DND-41 (cell line): Measurements from ENCODE around the gene SLC25A10.
A peak's percentile ranks its signal among the peaks of the same experiment; 100 is the strongest.

ENCODE experiments used
- ATAC-seq: fragments of 200-7000 bp; cut with Tn5 transposase; 3 replicates; pipeline ENCODE4 v1.9.1; 2021; ENCODE audit warnings: low read depth; ENCODE audit not compliant: insufficient read depth
- DNase-seq: peaks from one replicate; pipeline ENCODE4 v3.0.0-alpha.2; 2020
- H2AFZ ChIP-seq: 2 replicates; pipeline ENCODE4 v1.6.0; 2012; ENCODE audit warnings: low read depth, low read length
- H3K27ac ChIP-seq: 2 replicates; pipeline ENCODE4 v1.5.1; 2012; ENCODE audit warnings: low read length, inconsistent platforms
- H3K27me3 ChIP-seq: fragments of 200-600 bp; sonication (generic); 2 replicates; pipeline ENCODE4 v1.6.0; 2012; ENCODE audit warnings: low read length, mild to moderate bottlenecking, inconsistent platforms; ENCODE audit not compliant: insufficient read depth, poor library complexity
- H3K36me3 ChIP-seq: 2 replicates; pipeline ENCODE4 v1.5.1; 2012; ENCODE audit warnings: low read length, inconsistent platforms; ENCODE audit not compliant: insufficient read depth
- H3K4me1 ChIP-seq: 2 replicates; pipeline ENCODE4 v1.5.1; 2012; ENCODE audit warnings: mild to moderate bottlenecking, low read length; ENCODE audit not compliant: insufficient read depth
- H3K4me2 ChIP-seq: 2 replicates; pipeline ENCODE4 v1.6.0; 2012; ENCODE audit warnings: mild to moderate bottlenecking, moderate library complexity, low read length, inconsistent platforms; ENCODE audit not compliant: insufficient read depth
- H3K4me3 ChIP-seq, 2 experiments: fragments of 200-600 bp in 1 of 2; shearing (Covaris generic) in 1 of 2; 2 replicates each; pipeline ENCODE4 v1.5.1; 2012 to 2016; ENCODE audit warnings: inconsistent platforms in 2 of 2, low read length in 2 of 2, mild to moderate bottlenecking in 2 of 2, low read depth in 1 of 2, moderate library complexity in 1 of 2
- H3K79me2 ChIP-seq: 2 replicates; pipeline ENCODE4 v1.6.0; 2012; ENCODE audit warnings: low read length, inconsistent platforms; ENCODE audit not compliant: insufficient read depth
- H3K9ac ChIP-seq: 2 replicates; pipeline ENCODE4 v1.6.0; 2012; ENCODE audit warnings: low read depth, mild to moderate bottlenecking, inconsistent platforms, low read length, moderate library complexity
- H3K9me3 ChIP-seq: 2 replicates; pipeline ENCODE4 v1.5.1; 2012; ENCODE audit warnings: low read length, moderate library complexity, mild to moderate bottlenecking, inconsistent platforms; ENCODE audit not compliant: insufficient read depth, severe bottlenecking
- H4K20me1 ChIP-seq: 2 replicates; pipeline ENCODE4 v1.6.0; 2012; ENCODE audit warnings: low read length; ENCODE audit not compliant: insufficient read depth
- EZH2 ChIP-seq: IDR thresholded peaks from 3 replicates; pipeline ENCODE4 v1.6.1; 2012; ENCODE audit warnings: borderline replicate concordance, low read depth, mild to moderate bottlenecking, moderate library complexity, low read length, inconsistent platforms; ENCODE audit not compliant: severe bottlenecking
- TF ChIP-seq, protein P1 (sequence below): IDR thresholded peaks from 2 replicates; pipeline ENCODE4 v1.5.1; 2012; ENCODE audit warnings: borderline replicate concordance, low read length, moderate library complexity, mild to moderate bottlenecking; ENCODE audit not compliant: poor library complexity, severe bottlenecking; ENCODE audit errors: extremely low read depth

The SLC25A10 gene

DNA sequence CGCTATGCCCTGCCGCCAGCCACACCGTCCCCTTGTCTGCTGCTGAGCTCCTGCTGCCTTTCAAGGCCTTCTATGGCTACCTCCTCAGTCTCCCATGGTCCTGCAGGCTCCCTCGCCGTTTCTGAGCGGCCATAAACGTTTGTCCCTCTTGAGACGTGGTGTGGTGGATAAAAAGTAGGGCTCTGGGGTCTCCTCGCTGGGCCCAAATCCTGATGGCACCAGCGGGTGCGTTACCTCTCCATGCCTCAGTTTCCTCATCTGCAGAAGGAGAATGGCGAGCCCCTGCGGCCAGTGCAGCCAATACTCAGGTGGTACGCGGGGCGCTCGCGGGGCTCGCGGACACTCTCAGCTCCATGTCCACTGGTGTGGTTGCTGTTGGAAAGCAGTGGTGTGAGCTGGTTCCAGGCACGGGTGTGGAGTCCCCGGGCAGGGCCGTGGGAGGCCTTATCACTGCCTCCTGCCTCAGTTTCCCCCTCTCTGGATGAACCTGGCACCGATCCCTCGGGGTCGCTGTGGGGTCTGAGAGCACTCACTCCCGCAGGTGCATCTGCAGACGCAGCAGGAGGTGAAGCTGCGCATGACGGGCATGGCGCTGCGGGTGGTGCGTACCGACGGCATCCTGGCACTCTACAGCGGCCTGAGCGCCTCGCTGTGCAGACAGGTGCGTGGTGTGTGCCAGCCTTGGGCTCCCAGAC lies 2.5 kb downstream of the SLC25A10 start:
- Histone ChIP-seq H3K4me3 (peak overlapping the region in 1 of 2 experiments; percentile 96; a peak in 2 of 4 replicates), H3K27ac (no peak overlapping the region), H3K9ac (peak overlapping the region; percentile 93; the same call in 1 of the 2 replicates), H3K36me3 (peaks cover 33% of the 10 kb centered on the region), H3K4me2 (peak overlapping the region; percentile 99), H3K4me1 (peaks cover 44% of the 10 kb centered on the region), H3K79me2 (peaks cover 31% of the 10 kb centered on the region), H3K9me3 (no peaks in the 10 kb centered on the region), H2AFZ (no peak overlapping the region), H3K27me3 (no peaks in the 10 kb centered on the region), H4K20me1 (peaks cover 23% of the 10 kb centered on the region)
- no peak for DNase-seq
- no peak for TF ChIP-seq EZH2
- TF ChIP-seq, protein P1, sequence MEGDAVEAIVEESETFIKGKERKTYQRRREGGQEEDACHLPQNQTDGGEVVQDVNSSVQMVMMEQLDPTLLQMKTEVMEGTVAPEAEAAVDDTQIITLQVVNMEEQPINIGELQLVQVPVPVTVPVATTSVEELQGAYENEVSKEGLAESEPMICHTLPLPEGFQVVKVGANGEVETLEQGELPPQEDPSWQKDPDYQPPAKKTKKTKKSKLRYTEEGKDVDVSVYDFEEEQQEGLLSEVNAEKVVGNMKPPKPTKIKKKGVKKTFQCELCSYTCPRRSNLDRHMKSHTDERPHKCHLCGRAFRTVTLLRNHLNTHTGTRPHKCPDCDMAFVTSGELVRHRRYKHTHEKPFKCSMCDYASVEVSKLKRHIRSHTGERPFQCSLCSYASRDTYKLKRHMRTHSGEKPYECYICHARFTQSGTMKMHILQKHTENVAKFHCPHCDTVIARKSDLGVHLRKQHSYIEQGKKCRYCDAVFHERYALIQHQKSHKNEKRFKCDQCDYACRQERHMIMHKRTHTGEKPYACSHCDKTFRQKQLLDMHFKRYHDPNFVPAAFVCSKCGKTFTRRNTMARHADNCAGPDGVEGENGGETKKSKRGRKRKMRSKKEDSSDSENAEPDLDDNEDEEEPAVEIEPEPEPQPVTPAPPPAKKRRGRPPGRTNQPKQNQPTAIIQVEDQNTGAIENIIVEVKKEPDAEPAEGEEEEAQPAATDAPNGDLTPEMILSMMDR, result no peak
- no peak for ATAC-seq

DNA sequence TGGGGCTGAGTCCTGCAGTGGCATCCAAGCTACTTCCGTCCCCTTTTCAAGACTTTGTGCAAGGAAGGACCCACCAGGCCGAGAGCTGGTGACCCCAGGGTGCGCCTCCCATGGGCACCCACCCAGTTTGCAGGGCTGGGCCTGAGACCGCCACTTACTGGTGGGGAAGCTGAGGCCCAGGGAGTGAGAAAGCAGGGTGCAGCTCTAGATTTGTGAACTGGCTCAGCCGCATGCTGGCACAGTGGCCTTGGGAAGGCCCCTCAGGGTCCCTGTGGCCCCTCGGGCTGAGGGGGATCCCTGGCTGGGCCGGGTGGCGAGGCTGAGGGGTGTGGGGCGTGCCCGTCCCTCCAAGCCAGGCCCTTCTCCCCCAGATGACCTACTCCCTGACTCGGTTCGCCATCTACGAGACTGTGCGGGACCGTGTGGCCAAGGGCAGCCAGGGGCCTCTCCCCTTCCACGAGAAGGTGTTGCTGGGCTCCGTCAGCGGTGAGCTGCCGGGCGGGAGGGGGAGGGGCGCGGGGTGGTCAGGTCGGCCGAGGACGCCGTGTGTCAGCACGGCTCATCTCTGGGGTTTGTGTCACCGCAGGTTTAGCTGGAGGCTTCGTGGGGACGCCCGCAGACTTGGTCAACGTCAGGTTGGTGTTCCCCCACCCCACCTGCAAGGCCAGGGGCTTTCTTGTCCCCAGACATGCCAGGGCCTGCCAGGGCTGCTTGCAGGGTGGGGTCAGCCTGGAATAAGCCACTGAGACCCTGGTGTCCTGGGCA lies 3.2 kb downstream of the SLC25A10 start:
- Histone ChIP-seq H3K9ac (no peak overlapping the region), H3K27ac (no peak overlapping the region), H3K4me1 (peaks cover 44% of the 10 kb centered on the region), H3K79me2 (peaks cover 31% of the 10 kb centered on the region), H3K4me2 (peak overlapping the region; percentile 99), H3K4me3 (no peak overlapping the region), H4K20me1 (peaks cover 26% of the 10 kb centered on the region), H3K27me3 (no peaks in the 10 kb centered on the region), H3K9me3 (no peaks in the 10 kb centered on the region), H3K36me3 (peaks cover 37% of the 10 kb centered on the region), H2AFZ (no peak overlapping the region)
- ATAC-seq (no peak), DNase-seq (no peak)
- TF ChIP-seq, protein P1, result no peak
- TF ChIP-seq EZH2, result no peak

DNA sequence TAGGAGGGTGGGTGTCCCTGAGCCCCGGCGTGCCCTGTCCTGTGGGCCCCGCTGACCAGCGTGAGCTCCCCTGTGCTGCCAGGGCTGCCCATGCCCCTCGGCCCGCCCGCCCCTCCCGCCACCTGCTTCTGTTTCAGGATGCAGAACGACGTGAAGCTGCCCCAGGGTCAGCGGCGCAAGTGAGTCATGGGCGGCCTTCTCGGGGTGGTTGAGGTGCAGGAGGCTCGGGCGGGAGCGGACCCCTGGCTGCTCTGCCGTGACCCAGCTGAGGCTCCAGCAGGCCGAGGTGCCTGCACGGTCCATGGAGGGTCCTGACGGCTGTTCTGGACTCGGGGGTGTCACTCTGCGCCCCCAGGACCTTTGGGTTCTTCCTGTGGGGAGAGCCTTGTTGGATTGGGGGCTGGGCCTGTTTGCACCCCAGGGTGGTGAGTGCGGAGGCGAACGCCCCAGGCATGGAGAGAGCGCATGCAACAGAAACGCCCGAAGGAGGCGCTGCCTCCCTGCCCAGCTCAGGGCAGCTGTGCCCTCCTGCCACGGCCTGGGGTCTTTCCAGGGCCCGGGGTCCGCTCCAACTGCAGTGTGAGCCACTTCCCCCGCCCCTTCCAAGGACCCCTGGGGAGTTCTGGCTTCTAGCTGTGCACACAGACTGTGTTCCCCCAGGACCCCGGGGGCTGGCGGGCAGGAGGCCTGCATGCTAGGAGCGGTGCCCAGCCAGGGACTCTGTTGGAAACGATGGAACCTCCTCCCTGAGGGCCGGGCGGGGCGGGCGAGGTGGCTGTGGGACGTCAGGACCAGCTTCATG lies 4.0 kb downstream of the SLC25A10 start:
- Histone ChIP-seq H2AFZ (no peak overlapping the region), H3K4me3 (no peak overlapping the region), H3K4me2 (no peak overlapping the region), H3K9ac (no peak overlapping the region), H3K27ac (no peak overlapping the region), H3K27me3 (no peaks in the 10 kb centered on the region), H3K4me1 (peaks cover 36% of the 10 kb centered on the region), H4K20me1 (peaks cover 27% of the 10 kb centered on the region), H3K36me3 (peaks cover 37% of the 10 kb centered on the region), H3K79me2 (peaks cover 31% of the 10 kb centered on the region), H3K9me3 (no peaks in the 10 kb centered on the region)
- ATAC-seq (no peak), DNase-seq (no peak)
- TF ChIP-seq, protein P1, result no peak
- TF ChIP-seq EZH2, result no peak
